PC-3 (cell line): Measurements from ENCODE around the gene DHX35.
A peak's percentile ranks its signal among the peaks of the same experiment; 100 is the strongest.

Source experiments
- CTCF ChIP-seq: fragments of 300-600 bp; sonication (generic); conservative IDR thresholded peaks from 2 replicates; pipeline ENCODE4 v1.5.1; 2017; ENCODE audit warnings: antibody characterized with exemption, low read depth, mild to moderate bottlenecking, low read length
- EZH2 ChIP-seq: fragments of 300-600 bp; sonication (generic); IDR thresholded peaks from one replicate; pipeline ENCODE4 v1.6.1; 2017; ENCODE audit warnings: antibody characterized with exemption, mild to moderate bottlenecking, low read length; ENCODE audit not compliant: unreplicated experiment

- TF ChIP-seq EZH2: no peak
- peak; percentile 53 for TF ChIP-seq CTCF
Measured at GRCh38 chr20:38962044-38962927, at the start of gene DHX35.
